Naive thymus-derived CD8-positive, alpha-beta T cell (primary cell): ENCODE data around the gene NFATC2. TPM values are rescaled to one million over a fixed set of nuclear protein-coding genes. Genes with fewer than 3 reads are reported as not detected.

Experiments used
- ATAC-seq, 2 donors: fragments of 150-1000 bp; cut with Tn5 transposase in 1 of 2; sonication (Bioruptor Pico), chemical (Tn5 transposase) in 1 of 2; 1 replicate in 1 of 2; 2 replicates in 1 of 2; pipeline ENCODE4 v1.10.0; 2021; ENCODE audit warnings: mild to moderate bottlenecking in 2 of 2, moderate library complexity in 2 of 2
- POLR2A ChIA-PET: fragments of 350-600 bp; sonication (Branson Sonifier 250); formaldehyde crosslinking; loops from one replicate; lab custom pipeline; 2021; ENCODE audit warnings: antibody characterized with exemption; lab: Charles Lee
- DNase-seq, 10 donors: peaks; one replicate each; pipeline versions ENCODE4 v3.0.0 to v3.0.0-alpha.2; 2020 to 2022
- H3K27ac Mint-ChIP-seq, 10 donors: one replicate each; pipeline ENCODE4 v1.8.0; 2020 to 2022; ENCODE audit warnings: mild to moderate bottlenecking in 10 of 10, mixed read lengths in 10 of 10, moderate library complexity in 4 of 10, inconsistent platforms in 1 of 10
- H3K27me3 Mint-ChIP-seq, 5 donors: one replicate each; pipeline ENCODE4 v1.8.0; 2021 to 2022; ENCODE audit warnings: mixed read lengths in 5 of 5
- H3K36me3 Mint-ChIP-seq, 3 donors: one replicate each; pipeline ENCODE4 v1.8.0; 2020 to 2022; ENCODE audit warnings: mixed read lengths in 3 of 3, mild to moderate bottlenecking in 2 of 3, inconsistent platforms in 1 of 3
- H3K4me1 Mint-ChIP-seq, 4 donors: one replicate each; pipeline ENCODE4 v1.8.0; 2021 to 2022; ENCODE audit warnings: mixed read lengths in 4 of 4
- H3K4me3 Mint-ChIP-seq, 10 donors: one replicate each; pipeline ENCODE4 v1.8.0; 2020 to 2022; ENCODE audit warnings: mild to moderate bottlenecking in 10 of 10, mixed read lengths in 10 of 10, moderate library complexity in 6 of 10, inconsistent platforms in 1 of 10
- H3K9me3 Mint-ChIP-seq, 9 donors: one replicate each; pipeline ENCODE4 v1.8.0; 2020 to 2022; ENCODE audit warnings: mixed read lengths in 9 of 9, mild to moderate bottlenecking in 3 of 9, inconsistent platforms in 1 of 9, moderate library complexity in 1 of 9
- polyA plus RNA-seq, 3 donors: library from polyadenylated mRNA; unstranded; fragments of 300-500 nt; fragmentation: Illumina TruSeq; gene quantifications; one replicate each; pipeline ENCODE4 v1.2.3, GENCODE V29; 2021
- total RNA-seq, 8 experiments: library from RNA in 2 of 8; stranded (reverse) in 2 of 8; gene quantifications; one replicate each; pipeline ENCODE4 v1.2.3 and lab custom pipeline; 2021 to 2026

The NFATC2 gene
- total and polyA plus RNA-seq, 5 experiments from 2014 or later = 14.5 to 36.3 (median 23.8) TPM

GRCh38 chr20:51419231-51419630 lies 123.3 kb downstream of the NFATC2 start:
- H3K27me3 Mint-ChIP-seq = no peaks in the 10 kb centered on the region
- peak overlapping the region in 2 of 10 donors; percentile 1 to 53 for H3K27ac Mint-ChIP-seq
- H3K36me3 Mint-ChIP-seq = peaks cover 0 to 82% (median 0%) of the 10 kb centered on the region in 3 donors
- H3K9me3 Mint-ChIP-seq = no peaks in the 10 kb centered on the region
- H3K4me1 Mint-ChIP-seq = peaks cover 10 to 64% (median 20%) of the 10 kb centered on the region in 4 donors
- ATAC-seq (no peak), DNase-seq (no peak)
- H3K4me3 Mint-ChIP-seq = no peak overlapping the region
- POLR2A ChIA-PET = no interaction called here

- H3K36me3 Mint-ChIP-seq = peaks cover 0 to 78% (median 0%) of the 10 kb centered on the region in 3 donors
- ATAC-seq = no peak
- no peak overlapping the region for H3K4me3 Mint-ChIP-seq
- peak overlapping the region in 5 of 10 donors; percentile 25 to 98 (median 71) for H3K27ac Mint-ChIP-seq
- no peaks in the 10 kb centered on the region for H3K27me3 Mint-ChIP-seq
- peaks cover 9 to 64% (median 23%) of the 10 kb centered on the region in 4 donors for H3K4me1 Mint-ChIP-seq
- POLR2A ChIA-PET = interaction anchor here (0.7 kb wide), 1 partner anchor 133 kb away, joined by 6 read pairs; no protein-coding TSS in a partner anchor
- DNase-seq = no peak
- H3K9me3 Mint-ChIP-seq = no peaks in the 10 kb centered on the region
Observed at GRCh38 chr20:51418137-51418529, 124.4 kb downstream of the NFATC2 start.

GRCh38 chr20:51417250-51418136 lies 125.0 kb downstream of the NFATC2 start:
- DNase-seq (no peak), ATAC-seq (peak in 1 of 2 donors; percentile 30)
- POLR2A ChIA-PET = interaction anchor here (0.7 kb wide), 1 partner anchor 134 kb away, joined by 6 read pairs; no protein-coding TSS in a partner anchor
- Mint-ChIP-seq H3K4me3 (peak overlapping the region in 3 of 10 donors; percentile 55 to 70 (median 61)), H3K4me1 (peaks cover 9 to 68% (median 24%) of the 10 kb centered on the region in 4 donors), H3K27me3 (no peaks in the 10 kb centered on the region), H3K9me3 (no peaks in the 10 kb centered on the region), H3K27ac (peak overlapping the region in 9 of 10 donors; percentile 65 to 98 (median 79)), H3K36me3 (peaks cover 0 to 73% (median 0%) of the 10 kb centered on the region in 3 donors)

- H3K9me3 Mint-ChIP-seq = no peaks in the 10 kb centered on the region
- H3K27ac Mint-ChIP-seq = peak overlapping the region; percentile 19 to 98 (median 75)
- no peaks in the 10 kb centered on the region for H3K27me3 Mint-ChIP-seq
- no peak for DNase-seq
- ATAC-seq = no peak
- H3K36me3 Mint-ChIP-seq = peaks cover 0 to 69% (median 0%) of the 10 kb centered on the region in 3 donors
- peaks cover 10 to 74% (median 26%) of the 10 kb centered on the region in 4 donors for H3K4me1 Mint-ChIP-seq
- peak overlapping the region in 2 of 10 donors; percentile 55 to 70 for H3K4me3 Mint-ChIP-seq
- POLR2A ChIA-PET = no interaction called here
Observed at GRCh38 chr20:51416532-51417249, 125.8 kb downstream of the NFATC2 start.

- Mint-ChIP-seq H3K36me3 (peaks cover 9 to 75% (median 10%) of the 10 kb centered on the region in 3 donors), H3K4me3 (peak overlapping the region in 1 of 10 donors; percentile 52), H3K4me1 (peaks cover 12 to 78% (median 33%) of the 10 kb centered on the region in 4 donors), H3K9me3 (peaks cover 0 to 1% (median 0%) of the 10 kb centered on the region in 9 donors), H3K27ac (peak overlapping the region in 7 of 10 donors; percentile 57 to 98 (median 70)), H3K27me3 (no peaks in the 10 kb centered on the region)
- DNase-seq (no peak), ATAC-seq (no peak)
- POLR2A ChIA-PET = interaction anchor here (1.3 kb wide), 1 partner anchor 13 kb away, joined by 5 read pairs; no protein-coding TSS in a partner anchor
Observed at GRCh38 chr20:51413857-51414256, 128.7 kb downstream of the NFATC2 start.

- POLR2A ChIA-PET = no interaction called here
- H3K27ac Mint-ChIP-seq = peak overlapping the region in 5 of 10 donors; percentile 15 to 96 (median 33)
- H3K4me3 Mint-ChIP-seq = peak overlapping the region in 1 of 10 donors; percentile 24
- H3K9me3 Mint-ChIP-seq = peaks cover 0 to 1% (median 0%) of the 10 kb centered on the region in 9 donors
- H3K4me1 Mint-ChIP-seq = peaks cover 12 to 78% (median 33%) of the 10 kb centered on the region in 4 donors
- ATAC-seq (no peak), DNase-seq (no peak)
- no peaks in the 10 kb centered on the region for H3K27me3 Mint-ChIP-seq
- peaks cover 9 to 75% (median 14%) of the 10 kb centered on the region in 3 donors for H3K36me3 Mint-ChIP-seq
Observed at GRCh38 chr20:51412951-51413481, 129.5 kb downstream of the NFATC2 start.

- no peak for DNase-seq
- Mint-ChIP-seq H3K27ac (peak overlapping the region in 4 of 10 donors; percentile 11 to 96 (median 84)), H3K36me3 (peaks cover 9 to 77% (median 14%) of the 10 kb centered on the region in 3 donors), H3K4me1 (peaks cover 10 to 73% (median 29%) of the 10 kb centered on the region in 4 donors), H3K27me3 (no peaks in the 10 kb centered on the region), H3K9me3 (peaks cover 0 to 1% (median 0%) of the 10 kb centered on the region in 9 donors), H3K4me3 (peak overlapping the region in 1 of 10 donors; percentile 10)
- POLR2A ChIA-PET = no interaction called here
- ATAC-seq = no peak
Observed at GRCh38 chr20:51412333-51412871, 130.1 kb downstream of the NFATC2 start.

- peaks cover 9 to 77% (median 14%) of the 10 kb centered on the region in 3 donors for H3K36me3 Mint-ChIP-seq
- ATAC-seq (no peak), DNase-seq (no peak)
- H3K27me3 Mint-ChIP-seq = no peaks in the 10 kb centered on the region
- POLR2A ChIA-PET = no interaction called here
- H3K9me3 Mint-ChIP-seq = peaks cover 0 to 1% (median 0%) of the 10 kb centered on the region in 9 donors
- peak overlapping the region in 1 of 10 donors; percentile 14 for H3K4me3 Mint-ChIP-seq
- H3K4me1 Mint-ChIP-seq = peaks cover 7 to 73% (median 26%) of the 10 kb centered on the region in 4 donors
- peak overlapping the region in 7 of 10 donors; percentile 11 to 96 (median 40) for H3K27ac Mint-ChIP-seq
Observed at GRCh38 chr20:51411870-51412269, 130.6 kb downstream of the NFATC2 start.

GRCh38 chr20:51410586-51411325 lies 131.8 kb downstream of the NFATC2 start:
- H3K4me3 Mint-ChIP-seq = no peak overlapping the region
- H3K27me3 Mint-ChIP-seq = no peaks in the 10 kb centered on the region
- H3K36me3 Mint-ChIP-seq = peaks cover 9 to 73% (median 14%) of the 10 kb centered on the region in 3 donors
- ATAC-seq (no peak), DNase-seq (no peak)
- peaks cover 6 to 64% (median 22%) of the 10 kb centered on the region in 4 donors for H3K4me1 Mint-ChIP-seq
- H3K27ac Mint-ChIP-seq = peak overlapping the region; percentile 2 to 96 (median 73)
- H3K9me3 Mint-ChIP-seq = peaks cover 0 to 1% (median 0%) of the 10 kb centered on the region in 9 donors
- POLR2A ChIA-PET = no interaction called here

- no peak for ATAC-seq
- Mint-ChIP-seq H3K27ac (peak overlapping the region in 5 of 10 donors; percentile 18 to 96 (median 42)), H3K9me3 (peaks cover 0 to 1% (median 0%) of the 10 kb centered on the region in 9 donors), H3K27me3 (no peaks in the 10 kb centered on the region), H3K4me3 (peak overlapping the region in 2 of 10 donors; percentile 3 to 31), H3K4me1 (peaks cover 7 to 64% (median 22%) of the 10 kb centered on the region in 4 donors), H3K36me3 (peaks cover 9 to 72% (median 22%) of the 10 kb centered on the region in 3 donors)
- POLR2A ChIA-PET = no interaction called here
- no peak for DNase-seq
Observed at GRCh38 chr20:51409192-51409880, 133.2 kb downstream of the NFATC2 start.
